HepG2 (cell line): Measurements from ENCODE around the gene ADAMTS14. TPM values are rescaled to one million over a fixed set of nuclear protein-coding genes. Genes with fewer than 3 reads are reported as not detected.

ENCODE experiments used
- ATAC-seq: fragments of 200-7000 bp; cut with Tn5 transposase; 3 replicates; pipeline ENCODE4 v1.9.1; 2020; ENCODE audit warnings: mild to moderate bottlenecking, moderate library complexity
- BruUV-seq: library from RNA; stranded (reverse); fragments of 400-500 nt; replicated peaks from 2 replicates; lab custom pipeline; 2021; lab: Mats Ljungman, UMichigan
- CTCF ChIA-PET: fragments of 300-600 bp; formaldehyde crosslinking; extraction: SDS; loops from one replicate; lab custom pipeline; 2021; ENCODE audit warnings: low total read pairs, inconsistent platforms, low intra/inter-chr PET ratio; lab: Yijun Ruan, JAX
- POLR2A ChIA-PET: fragments of 350-600 bp; sonication (Branson Sonifier 250); formaldehyde crosslinking; loops from one replicate; lab custom pipeline; 2020; ENCODE audit warnings: antibody characterized with exemption, inconsistent platforms; lab: Yijun Ruan, JAX
- DNase-seq: peaks from one replicate; pipeline ENCODE4 v3.0.0-alpha.2; 2015; ENCODE audit warnings: low spot score
- FAIRE-seq: peaks from 3 replicates; lab custom pipeline; 2011; peaks lifted over from hg19 to GRCh38; lab: Jason Lieb, UNC
- H2AFZ ChIP-seq: one replicate; pipeline ENCODE4 v1.6.1; 2011; ENCODE audit warnings: low read length, inconsistent platforms
- H3K27ac ChIP-seq: fragments of 300-600 bp; 3 replicates; pipeline ENCODE4 v1.8.0; 2011; ENCODE audit warnings: mixed run types, mild to moderate bottlenecking, mixed read lengths, low read length, inconsistent platforms; ENCODE audit not compliant: insufficient read depth; ENCODE audit errors: extremely low read length
- H3K27me3 ChIP-seq, 2 experiments: fragments of 200-600 bp in 1 of 2; 2 replicates in 1 of 2; 3 replicates in 1 of 2; pipeline versions ENCODE4 v1.6.0 to v1.8.0; 2011; ENCODE audit warnings: low read length in 2 of 2, mild to moderate bottlenecking in 2 of 2, moderate library complexity in 2 of 2, inconsistent platforms in 1 of 2; ENCODE audit not compliant: insufficient read depth in 2 of 2, control insufficient read depth in 1 of 2
- H3K36me3 ChIP-seq, 2 experiments: fragments of 200-600 bp in 1 of 2; replicated peaks in 1 of 2; 2 replicates in 1 of 2; 3 replicates in 1 of 2; pipeline versions ENCODE4 v1.5.1 to v1.8.0; 2011; ENCODE audit warnings: low read length in 2 of 2, inconsistent platforms in 1 of 2; ENCODE audit not compliant: insufficient read depth in 2 of 2, control insufficient read depth in 1 of 2
- H3K4me1 ChIP-seq: 2 replicates; pipeline ENCODE4 v1.5.1; 2012; ENCODE audit warnings: low read length, inconsistent platforms; ENCODE audit not compliant: insufficient read depth
- H3K4me2 ChIP-seq: 2 replicates; pipeline ENCODE4 v1.6.0; 2011; ENCODE audit warnings: low read depth, low read length, inconsistent platforms
- H3K4me3 ChIP-seq, 3 experiments: fragments of 200-600 bp in 1 of 3; sonication (generic), shearing (Covaris generic) in 1 of 3; replicated peaks in 1 of 3; 2 replicates each; pipeline ENCODE4 v1.5.1; 2011 to 2016; ENCODE audit warnings: low read length in 3 of 3, inconsistent platforms in 2 of 3, low read depth in 2 of 3, mild to moderate bottlenecking in 2 of 3, control low read depth in 1 of 3, mixed read lengths in 1 of 3; ENCODE audit not compliant: insufficient read depth in 1 of 3
- H3K79me2 ChIP-seq: one replicate; pipeline ENCODE4 v1.6.1; 2011; ENCODE audit warnings: low read length, inconsistent platforms; ENCODE audit not compliant: insufficient read depth
- H3K9ac ChIP-seq: 2 replicates; pipeline ENCODE4 v1.6.0; 2011; ENCODE audit warnings: mild to moderate bottlenecking, low read depth, low read length, inconsistent platforms; ENCODE audit not compliant: insufficient read depth
- H3K9me3 ChIP-seq: 2 replicates; pipeline ENCODE4 v1.5.1; 2012; ENCODE audit warnings: mild to moderate bottlenecking, low read length
- H4K20me1 ChIP-seq: 2 replicates; pipeline ENCODE4 v1.6.0; 2011; ENCODE audit warnings: inconsistent platforms, mild to moderate bottlenecking, low read length, moderate library complexity; ENCODE audit not compliant: insufficient read depth
- EZH2 ChIP-seq: conservative IDR thresholded peaks from 2 replicates; pipeline ENCODE4 v1.6.1; 2012; ENCODE audit warnings: mild to moderate bottlenecking, low read depth, low read length, moderate library complexity
- GZF1 ChIP-seq: sonication (generic); formaldehyde crosslinking; IDR thresholded peaks from 2 replicates; pipeline ENCODE4 v1.5.1; 2020; ENCODE audit warnings: mild to moderate bottlenecking, missing genetic modification reagents
- JARID2 ChIP-seq: sonication (generic); formaldehyde crosslinking; IDR thresholded peaks from 2 replicates; pipeline ENCODE4 v1.8.1; 2023; ENCODE audit warnings: missing genetic modification reagents, inconsistent platforms; ENCODE audit not compliant: insufficient replicate concordance
- PAX8 ChIP-seq: sonication (generic); formaldehyde crosslinking; IDR thresholded peaks from 2 replicates; pipeline ENCODE4 v1.8.0; 2022; ENCODE audit warnings: mild to moderate bottlenecking, missing genetic modification reagents, borderline replicate concordance
- RORA ChIP-seq: sonication (generic); formaldehyde crosslinking; IDR thresholded peaks from 2 replicates; pipeline ENCODE4 v1.5.0; 2020; ENCODE audit warnings: mild to moderate bottlenecking, missing genetic modification reagents, moderate library complexity
- TBX2 ChIP-seq: sonication (generic); formaldehyde crosslinking; IDR thresholded peaks from 2 replicates; pipeline ENCODE4 v1.5.0; 2020; ENCODE audit warnings: missing genetic modification reagents, mild to moderate bottlenecking, borderline replicate concordance
- ZHX2 ChIP-seq, 2 experiments: sonication (generic) in 1 of 2; formaldehyde crosslinking in 1 of 2; IDR thresholded peaks; 2 replicates each; pipeline versions ENCODE4 v1.6.1 to v1.9.0; 2014 to 2022; ENCODE audit warnings: antibody characterized with exemption in 1 of 2, borderline replicate concordance in 1 of 2, inconsistent platforms in 1 of 2, low read depth in 1 of 2, missing genetic modification reagents in 1 of 2
- ZNF543 ChIP-seq: sonication (generic); formaldehyde crosslinking; IDR thresholded peaks from 2 replicates; pipeline ENCODE4 v1.4.0; 2020; ENCODE audit warnings: mild to moderate bottlenecking, missing genetic modification reagents
- ZNF605 ChIP-seq: sonication (generic); formaldehyde crosslinking; IDR thresholded peaks from 2 replicates; pipeline ENCODE4 v1.8.0; 2022; ENCODE audit warnings: mild to moderate bottlenecking, missing genetic modification reagents
- ZNF7 ChIP-seq: IDR thresholded peaks from 2 replicates; pipeline ENCODE4 v1.6.1; 2016; ENCODE audit warnings: missing biosample characterization, missing genetic modification reagents
- ZNF775 ChIP-seq: sonication (generic); formaldehyde crosslinking; IDR thresholded peaks from 2 replicates; pipeline ENCODE4 v1.4.0; 2020; ENCODE audit warnings: missing genetic modification reagents, mild to moderate bottlenecking, moderate library complexity, borderline replicate concordance
- WGBS: methylation state at CpG from one replicate; pipeline ENCODE4 v1.1.6; 2017; ENCODE audit warnings: low lambda C conversion rate; 5-methylcytosine and 5-hydroxymethylcytosine counted together
- in situ Hi-C: cut with HindIII; loops from 2 replicates; pipeline ENCODE4 v1.10.0; 2017; ENCODE audit warnings: low pct_unique_long_range_greater_than_20kb; ENCODE audit not compliant: extremely low pct_ligation_motif_present
- intact Hi-C: fragments of 100-400 bp; cut with micrococcal nuclease; formaldehyde crosslinking; loops from one replicate; pipeline ENCODE4 v1.10.0; 2022; ENCODE audit not compliant: unreplicated experiment
- polyA plus RNA-seq, 8 experiments: library from polyadenylated mRNA; depleted of rRNA in 3 of 8; stranded (reverse) in 7 of 8; unstranded in 1 of 8; fragments of >200 nt; fragmentation: Illumina TruSeq in 4 of 8; extraction: Trizol in 4 of 8; gene quantifications; 2 replicates each; pipeline versions ENCODE4 v1.2.1 to v1.2.3, GENCODE V29; 2011 to 2016; ENCODE audit warnings: low read depth in 4 of 8, missing spikeins in 1 of 8, mixed read lengths in 1 of 8; ENCODE audit not compliant: insufficient read depth in 1 of 8
- total RNA-seq, 5 experiments: library from RNA; depleted of rRNA; stranded (reverse); fragments of >200 nt; fragmentation: Illumina TruSeq; extraction: Trizol; gene quantifications; 2 replicates each; pipeline ENCODE4 v1.2.3, GENCODE V29; 2016; ENCODE audit warnings: low read depth in 1 of 5
- TF ChIP-seq, protein P1 (sequence below): sonication (generic); formaldehyde crosslinking; IDR thresholded peaks from 2 replicates; pipeline ENCODE4 v1.4.0; 2020; ENCODE audit warnings: missing genetic modification reagents

The ADAMTS14 gene
- total and polyA plus RNA-seq, 2 of the 13 experiments (the other 11 are each of a cell fraction or from before 2014, with no cell fraction given) = 0.04 to 0.07 TPM

- no peak for TF ChIP-seq ZNF7 (CRISPR knock-in tag)
- no peak for TF ChIP-seq PAX8 (CRISPR knock-in tag)
Observed at GRCh38 chr10:70742537-70743429, 70.5 kb downstream of the ADAMTS14 start (continued).

DNA sequence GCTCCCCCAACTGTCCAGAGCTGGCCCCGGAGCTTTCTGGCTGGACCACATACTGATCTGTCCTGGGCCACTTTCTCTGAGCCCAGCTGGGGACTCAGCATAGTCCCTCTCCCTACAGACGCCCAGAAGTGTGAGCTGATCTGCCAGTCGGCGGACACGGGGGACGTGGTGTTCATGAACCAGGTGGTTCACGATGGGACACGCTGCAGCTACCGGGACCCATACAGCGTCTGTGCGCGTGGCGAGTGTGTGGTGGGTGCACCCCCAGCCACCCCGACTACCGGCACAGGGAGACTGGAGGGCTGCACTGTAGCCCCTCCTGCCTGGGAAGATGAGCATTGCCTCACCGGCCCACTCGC is 71.1 kb downstream of the ADAMTS14 start:
- Histone ChIP-seq H3K4me2 (no peak overlapping the region), H3K4me1 (peaks cover 20% of the 10 kb centered on the region), H3K9me3 (no peaks in the 10 kb centered on the region), H3K4me3 (no peak overlapping the region), H3K36me3 (no peaks in the 10 kb centered on the region), H3K27me3 (peaks cover 1 to 4% of the 10 kb centered on the region in 2 experiments; a peak in 2 of 5 replicates), H3K79me2 (no peaks in the 10 kb centered on the region), H2AFZ (no peak overlapping the region), H3K9ac (no peak overlapping the region), H3K27ac (no peak overlapping the region), H4K20me1 (no peaks in the 10 kb centered on the region)
- WGBS = 80% methylated on average over 2 of the region's 17 CpGs
- no TSS peak for BruUV-seq
- ChIA-PET POLR2A (no interaction called here), CTCF (no interaction called here)
- in situ Hi-C loops (no loop called here), intact Hi-C loops (no loop called here)
- no peak for ATAC-seq
- FAIRE-seq = no peak
- no peak for DNase-seq
- TF ChIP-seq TBX2 (CRISPR knock-in tag) (no peak), EZH2 (no peak), RORA (CRISPR knock-in tag) (no peak), GZF1 (CRISPR knock-in tag) (no peak), JARID2 (CRISPR knock-in tag) (no peak), ZNF543 (CRISPR knock-in tag) (no peak), ZNF605 (CRISPR knock-in tag) (no peak), ZHX2 (IDR thresholded peaks at IDR 0.05; ENCODE audit: low read depth) (no peak), ZHX2 (CRISPR knock-in tag; IDR thresholded peaks at IDR 0.05; ENCODE audit: borderline replicate concordance) (no peak), ZNF775 (CRISPR knock-in tag) (no peak)
- TF ChIP-seq, protein P1, sequence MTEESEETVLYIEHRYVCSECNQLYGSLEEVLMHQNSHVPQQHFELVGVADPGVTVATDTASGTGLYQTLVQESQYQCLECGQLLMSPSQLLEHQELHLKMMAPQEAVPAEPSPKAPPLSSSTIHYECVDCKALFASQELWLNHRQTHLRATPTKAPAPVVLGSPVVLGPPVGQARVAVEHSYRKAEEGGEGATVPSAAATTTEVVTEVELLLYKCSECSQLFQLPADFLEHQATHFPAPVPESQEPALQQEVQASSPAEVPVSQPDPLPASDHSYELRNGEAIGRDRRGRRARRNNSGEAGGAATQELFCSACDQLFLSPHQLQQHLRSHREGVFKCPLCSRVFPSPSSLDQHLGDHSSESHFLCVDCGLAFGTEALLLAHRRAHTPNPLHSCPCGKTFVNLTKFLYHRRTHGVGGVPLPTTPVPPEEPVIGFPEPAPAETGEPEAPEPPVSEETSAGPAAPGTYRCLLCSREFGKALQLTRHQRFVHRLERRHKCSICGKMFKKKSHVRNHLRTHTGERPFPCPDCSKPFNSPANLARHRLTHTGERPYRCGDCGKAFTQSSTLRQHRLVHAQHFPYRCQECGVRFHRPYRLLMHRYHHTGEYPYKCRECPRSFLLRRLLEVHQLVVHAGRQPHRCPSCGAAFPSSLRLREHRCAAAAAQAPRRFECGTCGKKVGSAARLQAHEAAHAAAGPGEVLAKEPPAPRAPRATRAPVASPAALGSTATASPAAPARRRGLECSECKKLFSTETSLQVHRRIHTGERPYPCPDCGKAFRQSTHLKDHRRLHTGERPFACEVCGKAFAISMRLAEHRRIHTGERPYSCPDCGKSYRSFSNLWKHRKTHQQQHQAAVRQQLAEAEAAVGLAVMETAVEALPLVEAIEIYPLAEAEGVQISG (CRISPR knock-in tag) = no peak
